Fibroblast of lung (primary cell): Measurements from ENCODE around the gene PRSS33. TPM values are rescaled to one million over a fixed set of nuclear protein-coding genes. Genes with fewer than 3 reads are reported as not detected.

Experiments
- DNase-seq, 2 donors: peaks; one replicate each; pipeline versions ENCODE4 v3.0.0 to v3.0.0-alpha.2; 2010; ENCODE audit warnings: low read depth in 2 of 2
- H2AFZ ChIP-seq: 2 replicates; pipeline ENCODE4 v1.5.1; 2012; ENCODE audit warnings: low read length, control low read depth, inconsistent platforms
- H3K27ac ChIP-seq: 2 replicates; pipeline ENCODE4 v1.5.1; 2011; ENCODE audit warnings: low read length, control low read depth; ENCODE audit not compliant: insufficient read depth
- H3K27me3 ChIP-seq: 2 replicates; pipeline ENCODE4 v1.5.1; 2011; ENCODE audit warnings: mild to moderate bottlenecking, low read length; ENCODE audit not compliant: control insufficient read depth, insufficient read depth
- H3K36me3 ChIP-seq: 2 replicates; pipeline ENCODE4 v1.5.1; 2011; ENCODE audit warnings: low read length; ENCODE audit not compliant: control insufficient read depth, insufficient read depth
- H3K4me1 ChIP-seq: 2 replicates; pipeline ENCODE4 v1.5.1; 2011; ENCODE audit warnings: low read length; ENCODE audit not compliant: control insufficient read depth, insufficient read depth; ENCODE audit errors: extremely low read depth
- H3K4me2 ChIP-seq: 2 replicates; pipeline ENCODE4 v1.5.1; 2011; ENCODE audit warnings: low read length, control low read depth; ENCODE audit not compliant: insufficient read depth; ENCODE audit errors: extremely low read depth
- H3K4me3 ChIP-seq, 4 experiments: fragments of 200-600 bp in 1 of 4; sonication (generic) in 1 of 4; replicated peaks in 1 of 4; 2 replicates each; pipeline ENCODE4 v1.5.1; 2011 to 2016; ENCODE audit warnings: low read length in 4 of 4, low read depth in 3 of 4, mild to moderate bottlenecking in 3 of 4, control low read depth in 2 of 4, inconsistent platforms in 1 of 4, mixed read lengths in 1 of 4; ENCODE audit not compliant: insufficient read depth in 1 of 4; ENCODE audit errors: control extremely low read depth in 1 of 4
- H3K79me2 ChIP-seq: 2 replicates; pipeline ENCODE4 v1.5.1; 2012; ENCODE audit warnings: mild to moderate bottlenecking, low read length, inconsistent platforms; ENCODE audit not compliant: control insufficient read depth, insufficient read depth
- H3K9ac ChIP-seq: 2 replicates; pipeline ENCODE4 v1.5.1; 2011; ENCODE audit warnings: mild to moderate bottlenecking, low read length, control low read depth; ENCODE audit not compliant: insufficient read depth
- H3K9me3 ChIP-seq: 2 replicates; pipeline ENCODE4 v1.5.1; 2012; ENCODE audit warnings: low read depth, low read length; ENCODE audit not compliant: control insufficient read depth, insufficient read depth
- H4K20me1 ChIP-seq: 2 replicates; pipeline ENCODE4 v1.5.1; 2011; ENCODE audit warnings: low read length; ENCODE audit not compliant: control insufficient read depth, insufficient read depth; ENCODE audit errors: extremely low read depth
- CTCF ChIP-seq, 2 donors: IDR thresholded peaks in 1 of 2; conservative IDR thresholded peaks in 1 of 2; 1 replicate in 1 of 2; 2 replicates in 1 of 2; pipeline ENCODE4 v1.5.1; 2011 to 2012; ENCODE audit warnings: low read length in 2 of 2, control low read depth in 1 of 2, inconsistent platforms in 1 of 2, low read depth in 1 of 2, mild to moderate bottlenecking in 1 of 2
- EZH2 ChIP-seq: IDR thresholded peaks from 2 replicates; pipeline ENCODE4 v1.5.1; 2012; ENCODE audit warnings: low read length, control low read depth, mild to moderate bottlenecking; ENCODE audit errors: missing control alignments
- polyA plus RNA-seq, 2 donors: library from polyadenylated mRNA; depleted of rRNA in 1 of 2; stranded (reverse) in 1 of 2; unstranded in 1 of 2; fragments of >200 nt; gene quantifications; 2 replicates each; pipeline ENCODE4 v1.2.1, GENCODE V29; 2011 to 2012; ENCODE audit warnings: missing spikeins in 1 of 2
- total RNA-seq: library from RNA; depleted of rRNA; stranded (reverse); fragments of >200 nt; gene quantifications from 2 replicates; pipeline ENCODE4 v1.2.1, GENCODE V29; 2014

PRSS33 gene
- total and polyA plus RNA-seq, 2 donors (not counting 1 experiment from before 2014, with no cell fraction given), result not detected

GRCh38 chr16:2830355-2830695 is 43.0 kb upstream of the PRSS33 start:
- no peak for TF ChIP-seq EZH2
- TF ChIP-seq CTCF (conservative IDR thresholded peaks at IDR 0.05 in 1 of 2, IDR thresholded peaks at IDR 0.05 in 1 of 2; ENCODE audit: low read depth in 1 of 2, low read length in 2 of 2), result no peak
- no peak overlapping the region for H3K27ac ChIP-seq
- H3K4me1 ChIP-seq, result peaks cover 2% of the 10 kb centered on the region
- H3K79me2 ChIP-seq, result no peaks in the 10 kb centered on the region
- no peak overlapping the region for H3K9ac ChIP-seq
- H3K4me2 ChIP-seq, result no peak overlapping the region
- no peak overlapping the region for H3K4me3 ChIP-seq
- no peak overlapping the region for H2AFZ ChIP-seq
- peaks cover 4% of the 10 kb centered on the region for H3K27me3 ChIP-seq
- no peaks in the 10 kb centered on the region for H3K36me3 ChIP-seq
- H3K9me3 ChIP-seq, result no peaks in the 10 kb centered on the region
- H4K20me1 ChIP-seq, result no peaks in the 10 kb centered on the region
- no peak for DNase-seq

- H3K9me3 ChIP-seq, result no peaks in the 10 kb centered on the region
- no peak within 1 kb of the TSS for H3K9ac ChIP-seq
- H2AFZ ChIP-seq, result no peak within 1 kb of the TSS
- no peaks in the 10 kb centered on the region for H3K79me2 ChIP-seq
- no peak for TF ChIP-seq CTCF (conservative IDR thresholded peaks at IDR 0.05 in 1 of 2, IDR thresholded peaks at IDR 0.05 in 1 of 2; ENCODE audit: low read depth in 1 of 2, low read length in 2 of 2)
- TF ChIP-seq EZH2, result no peak
- no peaks in the 10 kb centered on the region for H3K4me1 ChIP-seq
- no peak within 1 kb of the TSS for H3K4me3 ChIP-seq
- H3K36me3 ChIP-seq, result no peaks in the 10 kb centered on the region
- no peak for DNase-seq
- H4K20me1 ChIP-seq, result no peaks in the 10 kb centered on the region
- no peak within 1 kb of the TSS for H3K27ac ChIP-seq
- H3K4me2 ChIP-seq, result no peak within 1 kb of the TSS
- H3K27me3 ChIP-seq, result peaks cover 4% of the 10 kb centered on the region
These were observed 42.4 kb upstream of the PRSS33 start, which contains the start of gene ZG16B for GRCh38 chr16:2829501-2830354. ZG16B (plus strand) TSS chr16:2830303; CDS start chr16:2830442, 139 bp downstream.

GRCh38 chr16:2828876-2829430 is 41.6 kb upstream of the PRSS33 start:
- TF ChIP-seq CTCF (conservative IDR thresholded peaks at IDR 0.05 in 1 of 2, IDR thresholded peaks at IDR 0.05 in 1 of 2; ENCODE audit: low read depth in 1 of 2, low read length in 2 of 2), result no peak
- peaks cover 4% of the 10 kb centered on the region for H3K27me3 ChIP-seq
- no peaks in the 10 kb centered on the region for H3K36me3 ChIP-seq

More at GRCh38 chr16:2828876-2829430, 41.6 kb upstream of the PRSS33 start:
- Histone ChIP-seq H3K4me1 (no peaks in the 10 kb centered on the region), H2AFZ (no peak overlapping the region), H3K27ac (no peak overlapping the region), H3K9me3 (no peaks in the 10 kb centered on the region), H3K4me3 (no peak overlapping the region), H3K79me2 (no peaks in the 10 kb centered on the region), H3K9ac (no peak overlapping the region), H3K4me2 (no peak overlapping the region), H4K20me1 (no peaks in the 10 kb centered on the region)
- no peak for DNase-seq
